Measurements from ENCODE around the gene DNM3. TPM values are rescaled to one million over a fixed set of nuclear protein-coding genes. Genes with fewer than 3 reads are reported as not detected.

The DNM3 gene
- total RNA-seq, 1 experiment from 2014 or later: 2.7 TPM

DNA sequence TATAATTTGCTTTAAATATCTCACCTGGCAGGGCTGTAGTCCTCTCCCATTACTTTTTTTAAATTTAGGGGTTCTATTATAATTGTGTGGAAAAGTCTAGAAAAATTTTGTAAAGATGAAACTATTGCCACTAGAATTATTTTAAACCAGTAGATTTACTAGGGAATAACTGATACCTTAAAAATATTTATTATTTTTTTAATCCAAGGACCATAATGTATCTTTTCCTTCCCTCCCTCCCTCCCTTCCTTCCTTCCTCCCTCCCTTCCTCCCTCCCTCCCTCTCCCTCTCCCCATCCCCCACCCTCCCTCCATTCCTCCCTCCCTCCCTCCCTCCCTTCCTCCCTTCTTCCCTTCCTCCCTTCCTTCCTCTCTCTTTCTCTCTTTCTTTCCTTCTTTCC, 90.5 kb downstream of the DNM3 start:
- peaks cover 4% of the 10 kb centered on the region; the same call in 1 of the 2 replicates for H3K4me1 ChIP-seq (ENCODE audit: insufficient read depth, low read length)
- H2AFZ ChIP-seq (ENCODE audit: low read length): no peak overlapping the region
- no peak overlapping the region for H3K23ac ChIP-seq (ENCODE audit: insufficient read length, low read depth, low read length)
- no peak overlapping the region for H3K9ac ChIP-seq (ENCODE audit: extremely low read depth, insufficient read length, low read length)
- H3K18ac ChIP-seq (ENCODE audit: insufficient read length, low read depth, low read length): no peak overlapping the region
- H4K8ac ChIP-seq (replicated peaks; ENCODE audit: insufficient read length, low read depth, low read length): no peak overlapping the region
- H4K20me1 ChIP-seq (ENCODE audit: control insufficient read depth, insufficient read depth, insufficient read length): no peaks in the 10 kb centered on the region
- Mint-ChIP-seq H3K36me3 (ENCODE audit: insufficient read depth in 1 of 3, low read depth in 3 of 3) (no peaks in the 10 kb centered on the region; a peak in 1 of 7 replicates), H3K27ac (no peak overlapping the region), H3K9me3 (no peaks in the 10 kb centered on the region), H3K27me3 (ENCODE audit: low read depth) (no peaks in the 10 kb centered on the region), H3K4me3 (no peak overlapping the region), H3K4me1 (peaks cover 17 to 21% of the 10 kb centered on the region in 2 experiments)
- H3K27me3 ChIP-seq (ENCODE audit: insufficient read depth, low read length): no peaks in the 10 kb centered on the region
- no peak overlapping the region for H2BK15ac ChIP-seq (ENCODE audit: low read depth, low read length)
- H4K91ac ChIP-seq (ENCODE audit: insufficient read length, low read depth, low read length): no peak overlapping the region
- H2BK12ac ChIP-seq (ENCODE audit: insufficient read length, low read depth, low read length): no peak overlapping the region
- no peaks in the 10 kb centered on the region for H3K79me1 ChIP-seq (ENCODE audit: insufficient read depth, low read depth, low read length, poor library complexity, severe bottlenecking)
- H3T11ph ChIP-seq (ENCODE audit: low read length): no peak overlapping the region
- H2BK5ac ChIP-seq (ENCODE audit: insufficient read length, low read length): no peak overlapping the region
- DNase-seq: no peak
- no peak overlapping the region for H3K56ac ChIP-seq (ENCODE audit: insufficient read length, low read depth, low read length)
- no peaks in the 10 kb centered on the region for H3K9me3 ChIP-seq (ENCODE audit: control insufficient read depth, low read depth, low read length)
- H2BK120ac ChIP-seq (ENCODE audit: low read depth, low read length, poor library complexity, severe bottlenecking): no peak overlapping the region
- no peak overlapping the region for H3K4me2 ChIP-seq (ENCODE audit: insufficient read depth, insufficient read length, low read length)
- no peak overlapping the region for H4K5ac ChIP-seq (ENCODE audit: insufficient read length, low read depth, low read length)
- H2AK5ac ChIP-seq (ENCODE audit: insufficient read length, low read length): no peak overlapping the region
- H3K79me2 ChIP-seq (ENCODE audit: insufficient read depth, low read length): no peaks in the 10 kb centered on the region
- H3K27ac ChIP-seq (ENCODE audit: insufficient read length, low read depth, low read length): no peak overlapping the region
- no peak overlapping the region for H2BK20ac ChIP-seq (ENCODE audit: low read depth, low read length, poor library complexity, severe bottlenecking)
- H3K23me2 ChIP-seq (ENCODE audit: insufficient read length, low read depth, low read length, poor library complexity, severe bottlenecking): no peaks in the 10 kb centered on the region
- H3K4ac ChIP-seq (ENCODE audit: low read depth, low read length): no peak overlapping the region
- TF ChIP-seq, protein P1, sequence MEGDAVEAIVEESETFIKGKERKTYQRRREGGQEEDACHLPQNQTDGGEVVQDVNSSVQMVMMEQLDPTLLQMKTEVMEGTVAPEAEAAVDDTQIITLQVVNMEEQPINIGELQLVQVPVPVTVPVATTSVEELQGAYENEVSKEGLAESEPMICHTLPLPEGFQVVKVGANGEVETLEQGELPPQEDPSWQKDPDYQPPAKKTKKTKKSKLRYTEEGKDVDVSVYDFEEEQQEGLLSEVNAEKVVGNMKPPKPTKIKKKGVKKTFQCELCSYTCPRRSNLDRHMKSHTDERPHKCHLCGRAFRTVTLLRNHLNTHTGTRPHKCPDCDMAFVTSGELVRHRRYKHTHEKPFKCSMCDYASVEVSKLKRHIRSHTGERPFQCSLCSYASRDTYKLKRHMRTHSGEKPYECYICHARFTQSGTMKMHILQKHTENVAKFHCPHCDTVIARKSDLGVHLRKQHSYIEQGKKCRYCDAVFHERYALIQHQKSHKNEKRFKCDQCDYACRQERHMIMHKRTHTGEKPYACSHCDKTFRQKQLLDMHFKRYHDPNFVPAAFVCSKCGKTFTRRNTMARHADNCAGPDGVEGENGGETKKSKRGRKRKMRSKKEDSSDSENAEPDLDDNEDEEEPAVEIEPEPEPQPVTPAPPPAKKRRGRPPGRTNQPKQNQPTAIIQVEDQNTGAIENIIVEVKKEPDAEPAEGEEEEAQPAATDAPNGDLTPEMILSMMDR (conservative IDR thresholded peaks at IDR 0.05): no peak
- H3K14ac ChIP-seq (ENCODE audit: insufficient read depth, low read length): no peak overlapping the region
